ENCODE results near the gene IZUMO4. TPM values are rescaled to one million over a fixed set of nuclear protein-coding genes. Genes with fewer than 3 reads are reported as not detected.

IZUMO4 gene
- total RNA-seq, 1 donor from 2014 or later: 6.8 TPM

GRCh38 chr19:2057484-2058469 is 38.9 kb upstream of the IZUMO4 start:
- intact Hi-C loops (cut with DNase I): no loop called here

GRCh38 chr19:2058570-2059421 is 37.9 kb upstream of the IZUMO4 start:
- Histone ChIP-seq H3K27ac (peak overlapping the region; percentile 99), H3K9me3 (no peaks in the 10 kb centered on the region), H3K27me3 (no peaks in the 10 kb centered on the region), H3K4me3 (no peak overlapping the region), H3K36me3 (no peaks in the 10 kb centered on the region), H3K4me1 (peaks cover 71% of the 10 kb centered on the region)
- ATAC-seq (no peak), DNase-seq (no peak)
- intact Hi-C loops (cut with DNase I): no loop called here
- no peak for TF ChIP-seq CTCF (IDR thresholded peaks at IDR 0.05)

More at GRCh38 chr19:2057484-2058469, 38.9 kb upstream of the IZUMO4 start:
- Histone ChIP-seq H3K4me1 (peaks cover 74% of the 10 kb centered on the region), H3K36me3 (no peaks in the 10 kb centered on the region), H3K27ac (peak overlapping the region; percentile 99), H3K27me3 (no peaks in the 10 kb centered on the region), H3K4me3 (no peak overlapping the region), H3K9me3 (no peaks in the 10 kb centered on the region)
- TF ChIP-seq CTCF (IDR thresholded peaks at IDR 0.05): no peak
- DNase-seq (no peak), ATAC-seq (no peak)

GRCh38 chr19:2059422-2060201 is 37.1 kb upstream of the IZUMO4 start:
- peak overlapping the region; percentile 99 for H3K27ac ChIP-seq
- H3K4me3 ChIP-seq: peak overlapping the region; percentile 64
- TF ChIP-seq CTCF (IDR thresholded peaks at IDR 0.05): no peak
- intact Hi-C loops (cut with DNase I): no loop called here
- H3K36me3 ChIP-seq: no peaks in the 10 kb centered on the region
- DNase-seq (peak; percentile 95), ATAC-seq (peak; percentile 73)
- no peaks in the 10 kb centered on the region for H3K27me3 ChIP-seq
- H3K4me1 ChIP-seq: peaks cover 70% of the 10 kb centered on the region
- H3K9me3 ChIP-seq: no peaks in the 10 kb centered on the region

- no peak for TF ChIP-seq CTCF (IDR thresholded peaks at IDR 0.05)
- intact Hi-C loops (cut with DNase I): no loop called here
- Histone ChIP-seq H3K27ac (peak overlapping the region; percentile 99), H3K9me3 (no peaks in the 10 kb centered on the region), H3K4me1 (peaks cover 58% of the 10 kb centered on the region), H3K27me3 (no peaks in the 10 kb centered on the region), H3K36me3 (no peaks in the 10 kb centered on the region), H3K4me3 (peak overlapping the region; percentile 64)
- DNase-seq (peak; percentile 89), ATAC-seq (peak; percentile 53)
Observed at GRCh38 chr19:2060884-2061494, 35.7 kb upstream of the IZUMO4 start.
